Nephron progenitor cell (in vitro differentiated cells): ENCODE results near the gene IL5RA.

Source experiments
- DNase-seq: peaks from one replicate; pipeline ENCODE4 v3.0.0; 2021
- H3K27ac Mint-ChIP-seq: 2 replicates; pipeline ENCODE4 v1.8.0; 2021; ENCODE audit warnings: mild to moderate bottlenecking, moderate library complexity, mixed read lengths
- H3K27me3 Mint-ChIP-seq: 2 replicates; pipeline ENCODE4 v1.8.0; 2021; ENCODE audit warnings: mild to moderate bottlenecking, low read depth, mixed read lengths; ENCODE audit not compliant: poor library complexity
- H3K36me3 Mint-ChIP-seq: 2 replicates; pipeline ENCODE4 v1.8.0; 2021; ENCODE audit warnings: low read depth, mixed read lengths
- H3K4me1 Mint-ChIP-seq: 2 replicates; pipeline ENCODE4 v1.8.0; 2021; ENCODE audit warnings: mixed read lengths
- H3K4me3 Mint-ChIP-seq: 2 replicates; pipeline ENCODE4 v1.8.0; 2021; ENCODE audit warnings: mild to moderate bottlenecking, moderate library complexity, mixed read lengths
- H3K9me3 Mint-ChIP-seq: 2 replicates; pipeline ENCODE4 v1.8.0; 2021; ENCODE audit warnings: mild to moderate bottlenecking, moderate library complexity, mixed read lengths
- TF ChIP-seq, protein P1 (sequence below): fragments of 200-600 bp; sonication (generic); IDR thresholded peaks from 2 replicates; pipeline ENCODE4 v1.5.0; 2021; ENCODE audit warnings: antibody characterized with exemption

IL5RA gene

DNA sequence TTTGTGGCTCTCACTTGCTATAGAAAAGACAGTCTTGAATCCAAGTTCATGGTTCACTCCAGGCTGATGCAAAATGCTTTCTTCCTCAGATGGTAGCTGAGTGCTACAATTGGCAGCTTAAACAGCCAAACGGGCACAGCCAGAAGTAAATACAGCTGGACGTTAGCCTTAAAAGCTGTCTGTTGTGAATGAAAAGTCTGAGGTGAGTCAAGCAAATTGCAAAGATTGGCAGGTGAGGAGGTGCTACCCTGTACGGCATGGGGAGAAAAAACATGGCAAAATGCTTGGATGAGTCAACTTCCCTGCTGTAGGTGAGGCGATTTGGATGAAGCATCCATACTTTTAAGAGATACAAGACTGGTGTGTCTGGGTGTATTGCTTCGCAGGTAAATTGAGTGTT, 40.5 kb downstream of the IL5RA start:
- no peak overlapping the region for H3K27ac Mint-ChIP-seq
- H3K36me3 Mint-ChIP-seq, result no peaks in the 10 kb centered on the region
- H3K27me3 Mint-ChIP-seq, result peaks cover 3% of the 10 kb centered on the region

DNA sequence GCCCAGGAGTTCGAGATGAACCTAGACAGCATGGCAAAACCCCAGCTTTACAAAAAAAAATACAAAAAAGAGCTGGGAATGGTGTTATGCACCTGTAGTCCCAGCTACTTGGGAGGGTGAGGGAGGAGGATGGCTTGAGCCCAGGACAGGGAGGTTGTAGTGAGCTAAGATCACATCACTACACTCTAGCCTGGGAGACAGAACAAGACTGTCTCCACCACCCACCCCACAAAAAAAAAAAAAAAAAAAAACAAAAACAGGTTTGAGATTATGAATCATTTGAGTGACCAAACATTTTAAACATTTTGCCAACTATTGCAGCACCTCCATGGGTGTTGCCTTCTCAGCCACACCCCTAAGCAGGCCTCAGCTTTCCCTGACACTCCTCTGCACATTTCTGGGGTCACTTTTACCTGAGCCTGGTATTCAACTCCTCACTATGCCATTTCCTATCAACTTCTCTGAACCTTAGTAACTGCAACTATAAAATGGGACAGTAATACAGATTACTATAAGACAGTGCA, 41.8 kb downstream of the IL5RA start:
- no peak for DNase-seq
- H3K4me1 Mint-ChIP-seq, result peaks cover 14% of the 10 kb centered on the region
- no peak overlapping the region for H3K4me3 Mint-ChIP-seq
- peaks cover 6% of the 10 kb centered on the region for H3K27me3 Mint-ChIP-seq
- no peaks in the 10 kb centered on the region for H3K36me3 Mint-ChIP-seq
- TF ChIP-seq, protein P1, sequence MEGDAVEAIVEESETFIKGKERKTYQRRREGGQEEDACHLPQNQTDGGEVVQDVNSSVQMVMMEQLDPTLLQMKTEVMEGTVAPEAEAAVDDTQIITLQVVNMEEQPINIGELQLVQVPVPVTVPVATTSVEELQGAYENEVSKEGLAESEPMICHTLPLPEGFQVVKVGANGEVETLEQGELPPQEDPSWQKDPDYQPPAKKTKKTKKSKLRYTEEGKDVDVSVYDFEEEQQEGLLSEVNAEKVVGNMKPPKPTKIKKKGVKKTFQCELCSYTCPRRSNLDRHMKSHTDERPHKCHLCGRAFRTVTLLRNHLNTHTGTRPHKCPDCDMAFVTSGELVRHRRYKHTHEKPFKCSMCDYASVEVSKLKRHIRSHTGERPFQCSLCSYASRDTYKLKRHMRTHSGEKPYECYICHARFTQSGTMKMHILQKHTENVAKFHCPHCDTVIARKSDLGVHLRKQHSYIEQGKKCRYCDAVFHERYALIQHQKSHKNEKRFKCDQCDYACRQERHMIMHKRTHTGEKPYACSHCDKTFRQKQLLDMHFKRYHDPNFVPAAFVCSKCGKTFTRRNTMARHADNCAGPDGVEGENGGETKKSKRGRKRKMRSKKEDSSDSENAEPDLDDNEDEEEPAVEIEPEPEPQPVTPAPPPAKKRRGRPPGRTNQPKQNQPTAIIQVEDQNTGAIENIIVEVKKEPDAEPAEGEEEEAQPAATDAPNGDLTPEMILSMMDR, result no peak
- H3K9me3 Mint-ChIP-seq, result no peaks in the 10 kb centered on the region
- H3K27ac Mint-ChIP-seq, result no peak overlapping the region

More for the DNA sequence above, 40.5 kb downstream of the IL5RA start:
- DNase-seq, result no peak
- H3K9me3 Mint-ChIP-seq, result no peaks in the 10 kb centered on the region
- no peak overlapping the region for H3K4me3 Mint-ChIP-seq
- TF ChIP-seq, protein P1, result no peak
- H3K4me1 Mint-ChIP-seq, result peaks cover 6% of the 10 kb centered on the region

DNA sequence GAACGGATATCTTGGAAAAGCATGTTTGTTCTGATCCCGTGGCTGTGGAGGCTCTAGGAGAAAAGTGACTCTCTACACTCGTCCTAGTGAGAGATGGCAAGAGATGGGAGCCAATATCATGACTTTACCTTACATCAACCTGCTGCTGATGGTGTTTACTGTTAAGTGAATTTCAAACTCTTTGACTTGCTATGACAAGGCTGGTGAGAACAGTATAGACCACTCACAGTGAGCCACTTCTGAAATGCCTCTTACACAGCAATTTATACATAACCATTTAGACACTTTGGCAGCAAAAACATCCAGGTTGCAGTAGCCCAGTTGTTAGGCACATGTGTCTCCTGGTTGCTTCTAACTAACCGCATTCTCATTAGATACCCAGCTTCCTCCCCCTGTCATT, 43.3 kb downstream of the IL5RA start:
- Mint-ChIP-seq H3K4me3 (no peak overlapping the region), H3K27ac (no peak overlapping the region), H3K36me3 (no peaks in the 10 kb centered on the region), H3K4me1 (peaks cover 14% of the 10 kb centered on the region), H3K9me3 (no peaks in the 10 kb centered on the region), H3K27me3 (peaks cover 6% of the 10 kb centered on the region)
- no peak for DNase-seq
- TF ChIP-seq, protein P1, result no peak

DNA sequence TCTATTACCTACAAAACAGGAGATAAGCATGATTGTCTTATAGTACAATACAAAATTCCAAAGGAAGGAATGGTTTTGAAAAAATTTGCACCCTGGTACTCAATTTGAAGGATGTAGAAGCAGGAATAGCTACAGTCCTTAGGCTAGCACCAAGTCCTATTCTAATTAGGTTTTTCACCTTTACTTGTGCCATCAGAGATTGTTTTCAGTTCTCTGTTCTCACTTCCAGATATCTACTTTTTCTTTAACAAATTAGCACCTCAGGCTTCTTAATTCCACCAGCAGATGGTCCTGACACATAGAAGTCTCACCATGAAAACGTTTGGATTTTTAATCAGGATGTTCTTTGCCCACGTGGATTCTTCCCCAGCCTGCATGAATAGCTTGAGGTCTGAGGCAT, 43.8 kb downstream of the IL5RA start:
- peaks cover 6% of the 10 kb centered on the region for H3K27me3 Mint-ChIP-seq
- H3K27ac Mint-ChIP-seq, result no peak overlapping the region
- DNase-seq, result no peak
- TF ChIP-seq, protein P1, result no peak
- H3K4me1 Mint-ChIP-seq, result peaks cover 14% of the 10 kb centered on the region
- no peaks in the 10 kb centered on the region for H3K36me3 Mint-ChIP-seq
- no peaks in the 10 kb centered on the region for H3K9me3 Mint-ChIP-seq
- no peak overlapping the region for H3K4me3 Mint-ChIP-seq

DNA sequence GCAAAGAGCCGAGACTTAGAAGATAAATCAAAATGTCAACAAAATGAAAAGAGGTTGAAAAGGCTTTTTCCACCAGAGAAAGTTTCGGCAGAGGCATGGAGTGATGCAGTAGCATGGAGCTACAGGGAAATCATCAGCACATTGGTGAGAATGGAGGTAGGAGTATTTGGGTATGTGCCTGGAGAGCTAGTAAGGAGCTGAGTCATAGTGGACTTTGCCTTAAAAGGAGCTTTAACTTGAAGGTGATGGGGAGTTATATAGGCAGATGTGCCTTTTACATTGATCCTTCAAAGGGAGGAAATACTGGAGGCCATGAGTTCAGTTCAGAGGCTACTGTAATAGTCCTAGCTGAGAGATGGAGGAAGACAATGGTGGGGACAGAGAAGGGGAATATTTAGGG, 44.3 kb downstream of the IL5RA start:
- no peak overlapping the region for H3K4me3 Mint-ChIP-seq
- TF ChIP-seq, protein P1, result no peak
- H3K27me3 Mint-ChIP-seq, result peaks cover 6% of the 10 kb centered on the region
- H3K27ac Mint-ChIP-seq, result no peak overlapping the region
- H3K36me3 Mint-ChIP-seq, result no peaks in the 10 kb centered on the region
- no peak for DNase-seq
- H3K9me3 Mint-ChIP-seq, result no peaks in the 10 kb centered on the region
- peaks cover 19% of the 10 kb centered on the region for H3K4me1 Mint-ChIP-seq

DNA sequence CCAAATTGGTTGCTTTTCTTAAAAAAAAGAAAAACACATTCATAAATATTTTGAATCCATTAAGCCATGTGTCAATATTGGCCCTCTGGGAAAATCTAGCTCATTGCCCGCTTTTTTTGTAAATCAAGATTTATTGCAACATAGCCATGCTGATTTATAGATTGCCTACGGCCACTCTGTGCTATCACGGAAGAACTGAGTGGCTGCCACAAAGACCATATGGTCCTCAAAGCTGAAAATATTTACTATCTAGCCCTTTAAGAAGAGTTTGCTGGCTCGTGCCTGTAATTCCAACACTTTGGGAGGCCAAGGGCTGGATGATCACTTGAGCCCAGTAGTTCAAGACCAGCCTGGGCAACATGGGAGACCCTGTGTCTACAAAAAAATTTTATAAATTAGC, 45.9 kb downstream of the IL5RA start:
- Mint-ChIP-seq H3K27me3 (peaks cover 6% of the 10 kb centered on the region), H3K36me3 (no peaks in the 10 kb centered on the region), H3K27ac (no peak overlapping the region), H3K9me3 (no peaks in the 10 kb centered on the region), H3K4me1 (peaks cover 19% of the 10 kb centered on the region), H3K4me3 (no peak overlapping the region)
- TF ChIP-seq, protein P1, result no peak
- DNase-seq, result no peak
